RCC 7860 (cell line): ENCODE data around the gene NKX1-1.
"Not testable (repeated sequence)": the region's sequence is repeated elsewhere in the genome, so short reads cannot be mapped to it uniquely, and the experiment has no call there.

Source experiments
- DNase-seq: peaks from one replicate; pipeline ENCODE4 v3.0.0-alpha.2; 2015; ENCODE audit warnings: low spot score
- FAIRE-seq: peaks from 2 replicates; lab custom pipeline; 2012; peaks lifted over from hg19 to GRCh38; lab: Jason Lieb, UNC

Gene NKX1-1

GRCh38 chr4:1405636-1406393 is 427 bp downstream of the NKX1-1 start:
- FAIRE-seq = no peak
- no peak for DNase-seq

DNA sequence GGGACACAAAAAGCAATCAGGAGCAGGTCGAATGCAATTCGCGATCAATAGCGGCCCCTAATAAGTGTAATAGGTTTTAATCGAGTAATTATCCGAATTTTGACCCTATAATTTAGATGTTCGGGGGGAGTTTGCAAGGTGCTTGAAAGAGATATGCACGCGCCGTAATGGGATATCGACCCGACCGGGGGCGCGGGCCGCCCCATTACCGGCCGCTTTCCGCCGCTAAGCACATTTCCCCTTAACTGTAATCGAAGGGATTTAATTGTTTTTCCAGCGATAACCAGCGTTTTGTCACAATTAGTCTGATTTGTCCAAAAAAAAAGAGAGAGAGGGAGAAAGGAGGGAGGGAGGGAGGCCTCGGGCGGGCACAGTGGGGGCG is 997 bp downstream of the NKX1-1 start:
- FAIRE-seq = no peak

GRCh38 chr4:1404573-1405253 is 1.5 kb downstream of the NKX1-1 start:
- DNase-seq = no peak
- FAIRE-seq = no peak

More for the DNA sequence above, 997 bp downstream of the NKX1-1 start:
- no peak for DNase-seq

DNA sequence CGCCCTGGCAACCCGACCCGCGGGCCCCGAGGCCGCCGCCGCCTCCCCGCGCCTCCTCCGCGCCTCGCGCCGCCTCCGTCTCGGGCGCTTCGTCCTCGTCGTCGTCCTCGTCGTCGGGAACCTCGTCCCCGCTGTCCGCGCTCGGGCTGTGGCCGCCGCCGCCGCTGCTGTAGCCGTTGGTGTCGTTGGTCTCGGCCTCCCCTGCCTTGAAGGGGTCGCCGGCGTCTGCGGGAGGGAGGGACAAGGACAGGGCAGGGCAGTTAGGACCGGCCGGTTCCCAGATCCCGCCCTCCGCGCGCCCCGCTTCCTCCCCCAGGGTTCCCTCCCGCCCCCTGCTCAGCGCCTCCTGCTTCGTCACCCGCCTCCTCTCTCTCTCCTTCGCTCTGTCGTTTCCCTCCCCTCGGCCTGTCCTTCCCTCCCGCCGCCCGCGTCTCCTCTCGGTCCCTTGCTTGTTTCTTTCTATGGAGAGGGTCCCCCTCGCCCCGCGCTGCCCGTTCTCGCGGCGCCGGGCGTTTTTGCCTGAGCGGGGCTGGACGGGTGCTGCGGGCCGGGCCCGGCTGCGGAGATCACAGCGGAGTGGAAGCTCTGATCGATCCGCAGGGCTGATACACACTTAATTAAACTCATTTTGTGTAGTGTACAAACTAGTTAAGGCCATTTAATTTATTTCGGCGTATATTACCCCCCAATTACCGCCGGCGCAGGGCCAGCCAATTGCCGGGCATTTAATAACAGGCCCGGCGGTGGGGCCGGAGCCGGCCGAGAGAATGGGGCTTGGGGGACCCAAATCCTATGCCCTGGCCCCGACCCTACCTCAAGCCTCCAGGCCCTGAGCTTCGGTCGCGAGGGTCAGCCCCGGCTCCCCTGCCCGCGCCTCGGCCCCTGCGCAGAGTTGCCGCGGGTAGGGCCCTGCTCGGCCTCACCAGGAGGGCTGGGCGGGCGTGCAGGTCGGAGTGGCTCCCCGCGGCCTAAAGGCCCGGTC is 2.4 kb downstream of the NKX1-1 start:
- FAIRE-seq (no peak), DNase-seq (no peak)

DNA sequence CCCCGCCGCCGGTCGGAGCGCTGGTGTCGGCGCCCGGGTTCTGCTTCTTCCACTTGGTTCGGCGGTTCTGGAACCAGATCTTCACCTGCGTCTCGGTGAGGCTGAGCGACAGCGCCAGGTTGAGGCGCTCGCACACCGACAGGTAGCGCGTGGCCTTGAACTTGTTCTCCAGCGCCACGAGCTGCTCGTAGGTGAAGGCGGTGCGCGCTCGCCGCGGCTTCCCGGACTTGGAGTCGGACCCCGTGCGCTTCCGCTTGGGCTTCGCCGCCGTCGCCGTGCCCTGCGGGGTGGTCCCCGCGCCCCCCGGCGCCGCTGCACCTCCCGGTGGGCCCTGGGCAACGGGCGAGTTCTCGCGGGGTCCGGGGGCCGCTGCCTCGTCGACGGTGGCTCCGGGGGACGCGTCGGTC is 3.1 kb downstream of the NKX1-1 start:
- no peak for FAIRE-seq
- no peak for DNase-seq

- DNase-seq = no peak
- no peak for FAIRE-seq
Observed at GRCh38 chr4:1402516-1403091, 3.6 kb downstream of the NKX1-1 start.

DNA sequence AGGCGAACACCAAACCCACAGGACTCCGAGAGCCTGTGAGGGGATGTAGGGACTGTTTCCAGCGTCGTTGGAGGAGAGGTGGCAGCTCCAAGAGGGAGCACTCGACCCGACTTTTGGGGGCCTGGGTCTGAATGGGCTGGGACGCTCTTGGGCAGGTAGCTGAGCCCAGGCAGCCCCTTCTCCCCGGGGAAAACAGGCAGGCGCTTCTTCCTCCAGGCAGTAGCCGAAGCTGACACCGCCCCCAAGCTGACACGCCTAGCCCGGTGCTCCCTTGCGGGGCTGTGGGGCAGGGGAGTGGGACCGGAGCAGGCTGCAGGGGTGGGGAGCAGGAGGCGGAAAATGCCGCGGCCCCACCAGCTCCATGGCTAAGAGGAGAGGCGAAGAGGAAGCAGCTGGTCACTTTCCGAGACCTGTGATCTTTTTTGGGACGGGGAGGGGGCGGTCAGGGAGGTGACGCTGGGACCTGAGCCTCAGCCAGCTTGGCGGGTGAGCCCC is 4.2 kb downstream of the NKX1-1 start:
- DNase-seq (no peak), FAIRE-seq (no peak)

DNA sequence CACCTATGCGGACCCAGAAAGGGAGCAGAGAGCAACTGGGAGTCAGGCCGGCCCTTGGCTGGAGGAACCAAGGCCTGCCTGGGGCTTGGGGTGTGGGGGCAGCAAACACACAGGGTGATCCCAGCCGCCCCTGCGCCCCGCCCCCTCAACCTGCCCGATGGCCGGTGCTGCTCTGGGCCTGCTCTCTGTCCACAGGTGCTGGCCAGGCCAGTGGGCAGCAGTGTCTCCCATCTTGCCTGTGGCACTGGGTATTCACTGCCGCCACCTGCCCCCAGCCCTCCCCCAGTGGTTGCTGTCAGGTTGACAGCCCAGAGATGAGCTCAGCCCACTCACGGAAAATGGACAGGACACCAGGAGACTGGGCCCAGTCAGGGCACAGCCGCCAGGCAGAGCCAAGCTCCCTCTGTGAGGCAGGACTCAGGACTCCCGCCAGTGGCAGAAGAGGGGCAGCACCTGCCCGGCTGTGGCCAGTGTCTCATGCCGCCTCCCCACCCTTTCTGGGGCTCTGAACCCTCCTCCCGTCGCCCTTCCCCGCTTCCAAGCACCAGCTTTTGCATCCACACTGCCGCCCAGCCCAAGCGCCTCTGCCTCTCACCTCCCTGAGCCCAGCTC is 4.7 kb downstream of the NKX1-1 start:
- DNase-seq = no peak
- FAIRE-seq = no peak

GRCh38 chr4:1400831-1401408 is 5.3 kb downstream of the NKX1-1 start:
- DNase-seq (no peak), FAIRE-seq (no peak)

DNA sequence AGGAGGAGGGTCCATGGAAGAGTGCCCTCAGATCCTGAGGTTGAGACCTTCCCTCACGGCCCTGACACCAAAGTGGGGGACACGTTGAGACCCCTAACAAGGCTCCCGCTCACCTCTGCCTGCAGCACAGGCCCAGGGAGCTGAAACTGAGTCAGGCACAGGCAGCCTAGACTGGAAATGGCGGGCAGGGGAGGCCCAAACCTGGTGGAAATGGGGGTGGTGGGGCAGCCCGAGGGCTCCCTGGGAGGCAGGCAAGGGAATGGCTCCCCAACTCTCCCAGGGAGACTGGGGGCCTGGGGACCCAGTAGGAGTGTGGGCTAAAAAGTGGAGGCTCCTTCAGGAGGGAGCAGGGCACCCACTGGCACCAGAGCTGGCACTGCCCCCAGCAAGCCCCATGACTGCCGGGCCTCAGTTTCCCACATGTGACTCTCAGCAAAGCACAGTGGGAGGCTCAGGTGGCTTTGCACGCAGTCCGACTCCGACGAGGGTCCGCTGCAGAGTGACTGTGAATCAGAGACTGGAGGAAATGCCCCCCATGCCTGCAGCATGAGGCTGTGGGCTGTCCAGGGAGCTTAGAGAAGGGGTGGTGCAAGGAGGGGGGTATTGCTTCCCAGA is 5.9 kb downstream of the NKX1-1 start:
- FAIRE-seq = no peak
- DNase-seq = no peak

DNA sequence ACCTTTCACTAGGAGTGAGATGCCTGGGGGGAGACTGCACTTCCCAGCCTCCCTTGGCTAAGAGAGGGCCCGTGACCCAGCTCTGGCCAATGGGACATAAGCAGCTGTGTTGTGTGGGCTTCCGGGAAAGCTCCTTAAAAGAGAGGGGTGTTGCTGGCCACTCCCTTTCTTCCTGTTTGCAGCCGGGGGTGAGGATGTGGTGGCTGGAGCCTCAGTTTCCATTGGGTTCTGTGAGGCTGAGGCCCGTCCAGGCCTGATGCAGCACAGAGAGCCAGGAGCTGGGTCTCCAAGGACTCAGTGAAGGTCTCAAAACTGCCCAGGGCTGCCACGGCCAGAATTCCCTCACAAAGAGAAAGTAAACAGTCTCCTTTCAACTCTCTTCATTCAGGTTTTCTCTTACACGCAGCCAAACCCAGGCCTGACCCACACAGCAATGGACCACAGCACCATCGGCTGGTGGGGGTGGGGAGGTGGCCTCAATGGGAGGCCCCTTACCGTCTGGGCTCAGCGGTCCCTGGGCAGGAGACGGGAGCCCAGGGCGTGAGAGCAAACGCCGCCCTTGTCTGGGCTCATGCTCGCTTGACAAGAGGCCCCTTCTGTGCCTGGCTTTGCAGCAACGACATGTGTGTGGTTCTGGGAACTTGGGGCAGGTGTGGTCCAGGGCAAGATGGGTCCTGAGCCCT is 6.6 kb downstream of the NKX1-1 start:
- DNase-seq = no peak

DNA sequence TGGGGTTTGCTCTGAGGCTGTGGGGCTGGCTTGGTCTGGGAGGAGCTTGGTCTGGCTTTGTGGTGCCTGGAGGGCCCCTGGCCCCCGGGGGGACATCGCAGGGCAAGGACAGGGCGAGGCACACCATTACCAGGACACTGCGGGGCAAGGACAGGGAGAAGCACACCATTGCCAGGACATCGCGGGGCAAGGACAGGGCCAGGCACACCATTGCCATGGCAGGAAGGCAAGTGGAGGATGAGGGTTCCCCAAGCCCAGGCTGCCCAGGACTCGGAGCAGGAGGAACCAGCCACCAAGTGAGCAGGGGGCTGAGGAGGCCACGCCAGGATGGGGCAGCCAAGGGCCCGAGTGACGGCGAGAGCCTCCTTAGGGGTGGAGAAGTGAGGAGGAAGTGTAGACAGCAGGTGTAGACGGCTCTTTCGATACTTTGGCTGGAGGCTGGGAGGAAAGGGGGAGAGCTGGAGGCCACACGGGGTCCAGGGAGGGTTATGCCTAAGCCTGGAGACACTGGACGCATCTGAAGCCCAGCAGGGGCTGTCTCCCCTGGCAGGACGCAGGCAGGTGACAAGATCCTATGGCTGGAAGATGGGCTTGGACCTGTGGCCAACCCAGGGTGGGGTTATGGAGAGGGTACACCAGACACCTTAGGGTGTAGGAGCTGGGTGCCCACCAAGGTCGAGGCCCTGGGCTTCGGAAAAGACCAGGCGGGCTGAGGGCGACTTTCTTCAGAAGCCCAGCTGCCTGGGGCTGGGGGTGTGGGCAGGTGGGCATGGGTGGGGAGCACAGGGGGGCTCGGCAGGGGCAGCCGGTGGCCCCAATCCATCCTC is 7.3 kb downstream of the NKX1-1 start:
- no peak for DNase-seq
- FAIRE-seq = no peak

More for the DNA sequence above, 6.6 kb downstream of the NKX1-1 start:
- no peak for FAIRE-seq

DNA sequence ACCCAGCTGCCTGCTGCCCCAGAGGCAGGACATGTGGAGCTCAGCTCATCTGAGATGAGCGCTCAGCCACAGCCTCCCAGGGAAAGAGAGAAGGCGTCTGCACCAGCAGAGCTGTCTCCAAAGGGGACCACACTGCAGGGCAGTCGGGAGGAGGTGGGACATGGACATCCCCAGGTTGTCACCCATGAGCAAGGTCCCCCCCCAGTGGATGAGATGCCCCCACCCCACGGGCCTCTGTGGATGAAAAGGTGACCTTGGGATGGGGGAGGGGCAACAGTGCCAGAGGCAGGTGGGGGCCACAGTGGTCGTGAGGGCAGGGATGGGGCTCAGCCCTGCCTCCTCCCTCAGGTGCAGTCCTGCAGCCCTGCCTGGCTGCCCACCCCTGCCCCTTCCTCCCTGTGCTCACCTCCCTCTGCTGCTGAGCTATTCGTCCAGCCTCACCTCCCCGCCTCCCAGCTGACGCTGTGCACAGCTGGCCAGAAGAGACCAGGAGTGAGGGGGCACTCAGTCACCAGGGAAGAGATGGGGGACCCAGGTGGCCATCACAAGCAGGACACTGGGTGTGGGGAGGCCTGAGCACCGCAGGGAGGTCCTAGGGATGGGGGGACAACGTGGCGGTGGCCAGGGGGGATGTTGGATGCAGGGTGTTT is 9.3 kb downstream of the NKX1-1 start:
- no peak for FAIRE-seq
- DNase-seq = no peak

DNA sequence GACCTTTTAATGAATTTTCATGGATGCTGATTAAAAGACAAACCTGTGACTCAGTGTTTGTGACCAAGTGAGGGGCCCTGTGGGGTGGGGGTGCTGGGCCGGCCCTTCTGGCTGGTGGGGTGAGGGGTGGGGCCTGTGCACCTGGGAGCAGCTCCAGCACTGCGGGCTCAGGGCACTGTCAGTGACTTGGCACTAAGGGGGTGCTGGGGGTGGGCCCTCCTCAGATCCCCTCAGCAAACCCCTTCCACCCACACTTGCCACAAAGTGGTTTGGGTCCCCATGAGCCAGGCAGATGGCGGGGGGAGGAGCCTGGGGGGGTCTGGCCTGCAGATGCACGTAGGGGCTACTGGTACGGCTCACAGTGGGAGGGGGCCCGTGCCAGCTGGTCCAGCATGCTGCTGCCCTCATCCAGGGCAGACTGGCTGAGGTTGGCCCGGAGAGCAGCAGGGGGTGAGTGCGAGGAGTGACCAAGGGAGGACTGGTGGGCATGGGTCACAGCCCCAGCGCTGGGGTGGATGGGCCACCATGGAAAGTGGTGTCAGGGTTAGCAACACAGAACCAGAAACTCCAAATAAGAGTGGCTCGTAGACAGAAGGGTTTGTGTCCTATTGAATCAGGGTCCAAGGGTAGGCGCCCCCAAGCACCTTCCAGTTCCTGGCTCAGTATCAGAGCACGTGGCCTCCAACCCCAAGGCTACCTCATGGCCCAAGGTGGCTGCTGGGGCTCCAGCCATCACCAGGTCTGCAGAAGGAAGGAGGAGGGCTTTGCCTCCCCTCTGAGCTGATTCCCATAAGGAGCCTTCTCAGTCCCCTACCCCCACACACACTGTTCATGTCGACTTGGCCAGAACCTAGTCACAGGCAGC is 10.1 kb downstream of the NKX1-1 start:
- no peak for FAIRE-seq

GRCh38 chr4:1395389-1395820 is 10.8 kb downstream of the NKX1-1 start:
- DNase-seq, FAIRE-seq: not testable (repeated sequence)

More for the DNA sequence above, 10.1 kb downstream of the NKX1-1 start:
- DNase-seq = no peak

DNA sequence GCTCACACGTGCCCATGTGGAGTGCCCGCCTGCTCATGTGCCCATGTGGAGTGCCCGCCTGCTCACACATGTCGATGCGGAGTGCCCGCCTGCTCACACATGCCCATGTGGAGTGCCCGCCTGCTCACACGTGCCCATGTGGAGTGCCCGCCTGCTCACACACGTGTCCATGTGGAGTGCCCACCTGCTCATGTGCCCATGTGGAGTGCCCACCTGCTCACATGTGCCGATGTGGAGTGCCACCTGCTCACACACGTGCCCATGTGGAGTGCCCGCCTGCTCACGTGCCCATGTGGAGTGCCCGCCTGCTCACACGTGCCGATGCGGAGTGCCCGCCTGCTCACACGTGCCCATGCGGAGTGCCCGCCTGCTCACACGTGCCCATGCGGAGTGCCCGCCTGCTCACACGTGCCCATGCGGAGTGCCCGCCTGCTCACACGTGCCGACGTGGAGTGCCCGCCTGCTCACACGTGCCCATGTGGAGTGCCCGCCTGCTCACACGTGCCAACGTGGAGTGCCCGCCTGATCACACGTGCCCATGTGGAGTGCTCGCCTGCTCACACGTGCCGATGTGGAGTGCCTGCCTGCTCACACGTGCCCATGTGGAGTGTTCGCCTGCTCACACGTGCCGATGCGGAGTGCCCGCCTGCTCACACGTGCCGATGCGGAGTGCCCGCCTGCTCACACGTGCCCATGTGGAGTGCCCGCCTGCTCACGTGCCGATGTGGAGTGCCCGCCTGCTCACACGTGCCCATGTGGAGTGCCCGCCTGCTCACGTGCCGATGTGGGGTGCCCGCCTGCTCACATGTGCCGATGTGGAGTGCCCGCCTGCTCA is 11.5 kb downstream of the NKX1-1 start:
- DNase-seq, FAIRE-seq: not testable (repeated sequence)
